NCI-H2029 treated with DMSO at 0.1 percent for 48 hours (cell line): Measurements from ENCODE around the gene TPGS2.
"Not testable (repeated sequence)": the region's sequence is repeated elsewhere in the genome, so short reads cannot be mapped to it uniquely, and the experiment has no call there.

ENCODE experiments used
- DNase-seq: peaks from one replicate; lab custom pipeline; 2025; lab: John Stamatoyannopoulos, UW

The TPGS2 gene

GRCh38 chr18:36772241-36772723 is 56.5 kb downstream of the TPGS2 start:
- no peak for DNase-seq

- no peak for DNase-seq
These were observed 57.6 kb downstream of the TPGS2 start for GRCh38 chr18:36771245-36771644.

- no peak for DNase-seq
These were observed 58.4 kb downstream of the TPGS2 start for GRCh38 chr18:36770315-36770946.

GRCh38 chr18:36769611-36770314 is 59.0 kb downstream of the TPGS2 start:
- no peak for DNase-seq

GRCh38 chr18:36769172-36769571 is 59.6 kb downstream of the TPGS2 start:
- DNase-seq, result no peak

GRCh38 chr18:36766836-36767235 is 62.0 kb downstream of the TPGS2 start:
- no peak for DNase-seq

- DNase-seq, result not testable (repeated sequence)
These were observed 65.8 kb downstream of the TPGS2 start for GRCh38 chr18:36762965-36763364.

GRCh38 chr18:36762074-36762473 is 66.7 kb downstream of the TPGS2 start:
- DNase-seq, result no peak

- no peak for DNase-seq
These were observed 67.6 kb downstream of the TPGS2 start for GRCh38 chr18:36761186-36761698.

- no peak for DNase-seq
These were observed 68.2 kb downstream of the TPGS2 start for GRCh38 chr18:36760598-36760997.

- no peak for DNase-seq
These were observed 69.5 kb downstream of the TPGS2 start for GRCh38 chr18:36759167-36759776.

- DNase-seq, result no peak
These were observed 70.2 kb downstream of the TPGS2 start for GRCh38 chr18:36758623-36759022.

GRCh38 chr18:36757991-36758390 is 70.8 kb downstream of the TPGS2 start:
- no peak for DNase-seq

GRCh38 chr18:36757081-36757480 is 71.7 kb downstream of the TPGS2 start:
- peak; percentile 28 for DNase-seq

GRCh38 chr18:36756242-36756641 is 72.6 kb downstream of the TPGS2 start:
- DNase-seq, result no peak

- no peak for DNase-seq
These were observed 75.6 kb downstream of the TPGS2 start for GRCh38 chr18:36752929-36753865.

- DNase-seq, result no peak
These were observed 83.4 kb downstream of the TPGS2 start for GRCh38 chr18:36745219-36745975.

GRCh38 chr18:36744261-36744876 is 84.4 kb downstream of the TPGS2 start:
- no peak for DNase-seq
